IPS-18c (cell line): Measurements from ENCODE around the gene ACOT7.
"Not testable (repeated sequence)": the region's sequence is repeated elsewhere in the genome, so short reads cannot be mapped to it uniquely, and the experiment has no call there.

Experiments used
- H3K4me3 ChIP-seq: 2 replicates; pipeline ENCODE4 v1.7.0; 2013; ENCODE audit warnings: low read depth, mild to moderate bottlenecking, low read length, moderate library complexity; ENCODE audit not compliant: insufficient read depth
- H3K9me3 ChIP-seq: one replicate; pipeline ENCODE4 v1.6.1; 2013; ENCODE audit warnings: mild to moderate bottlenecking, low read length, moderate library complexity; ENCODE audit not compliant: control insufficient read depth, insufficient read depth

The ACOT7 gene

DNA sequence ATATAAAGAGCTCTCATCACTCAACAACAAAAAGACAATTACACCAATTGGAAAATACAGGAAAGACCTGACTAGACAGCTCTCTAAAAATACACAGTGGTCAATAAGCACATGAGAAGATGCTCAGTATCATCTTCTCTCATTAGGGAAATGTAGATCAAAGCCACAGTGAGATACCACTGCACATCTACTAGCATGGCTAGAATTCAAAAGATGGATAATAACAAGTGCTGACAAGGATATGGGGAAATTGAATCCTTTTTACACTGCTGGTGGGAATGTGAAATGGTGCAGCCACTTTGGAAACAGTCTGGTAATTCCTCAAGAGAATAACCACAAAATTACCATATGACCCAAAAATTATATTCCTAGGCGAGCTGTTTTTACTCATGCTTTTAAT is 9.4 kb downstream of the ACOT7 start:
- Histone ChIP-seq H3K4me3 (no peak overlapping the region), H3K9me3 (no peaks in the 10 kb centered on the region)

DNA sequence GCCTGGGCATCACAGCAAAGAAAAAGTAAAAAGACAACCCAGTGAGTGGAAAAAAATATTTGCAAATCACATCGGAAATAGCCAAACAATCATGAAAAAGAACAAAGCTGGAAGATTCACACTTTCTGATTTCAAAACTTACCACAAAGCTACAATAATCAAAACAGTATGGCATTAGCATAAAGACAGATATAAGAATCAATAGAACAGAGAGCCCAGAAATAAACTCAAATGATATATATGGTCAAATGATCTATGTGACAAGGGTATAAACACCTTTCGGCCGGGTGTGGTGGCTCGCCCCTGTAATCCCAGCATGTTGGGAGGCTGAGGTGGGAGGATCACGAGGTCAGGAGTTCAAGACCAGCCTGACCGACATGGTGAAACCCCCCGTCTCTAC is 13.5 kb downstream of the ACOT7 start:
- no peak overlapping the region for H3K4me3 ChIP-seq

DNA sequence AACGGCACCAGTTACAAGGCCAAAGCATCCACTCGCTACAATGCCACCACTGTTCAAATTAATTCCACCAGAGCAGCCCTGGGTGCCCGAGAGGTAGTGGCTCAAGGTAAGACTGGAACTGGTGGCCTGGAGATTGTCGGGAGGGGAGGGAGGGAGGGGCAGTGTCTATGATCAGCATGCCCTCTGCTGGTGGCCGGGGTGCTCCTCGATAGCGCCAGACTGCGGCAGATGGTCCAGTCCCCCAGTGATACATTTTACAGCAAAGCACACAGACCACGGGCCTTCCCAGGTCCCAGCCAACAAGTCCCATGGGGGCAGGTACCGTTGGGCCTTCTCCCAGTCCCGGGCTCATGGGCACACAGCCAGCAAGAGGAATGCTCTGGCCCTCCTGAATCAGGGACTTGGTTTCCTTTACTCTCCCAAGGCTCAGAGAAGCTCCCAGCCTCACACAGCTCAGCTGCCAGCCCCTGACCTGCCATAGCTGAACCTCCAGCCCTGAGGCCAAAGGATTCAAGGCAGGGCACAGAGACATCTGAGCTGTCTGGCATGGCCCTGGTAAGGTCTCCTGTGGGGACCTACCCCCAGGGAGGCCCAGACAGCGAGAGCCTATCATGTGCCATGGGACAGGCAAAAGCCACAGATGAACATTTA is 15.3 kb downstream of the ACOT7 start:
- Histone ChIP-seq H3K4me3 (no peak overlapping the region), H3K9me3 (no peaks in the 10 kb centered on the region)

More for the DNA sequence above, 13.5 kb downstream of the ACOT7 start:
- no peaks in the 10 kb centered on the region for H3K9me3 ChIP-seq

DNA sequence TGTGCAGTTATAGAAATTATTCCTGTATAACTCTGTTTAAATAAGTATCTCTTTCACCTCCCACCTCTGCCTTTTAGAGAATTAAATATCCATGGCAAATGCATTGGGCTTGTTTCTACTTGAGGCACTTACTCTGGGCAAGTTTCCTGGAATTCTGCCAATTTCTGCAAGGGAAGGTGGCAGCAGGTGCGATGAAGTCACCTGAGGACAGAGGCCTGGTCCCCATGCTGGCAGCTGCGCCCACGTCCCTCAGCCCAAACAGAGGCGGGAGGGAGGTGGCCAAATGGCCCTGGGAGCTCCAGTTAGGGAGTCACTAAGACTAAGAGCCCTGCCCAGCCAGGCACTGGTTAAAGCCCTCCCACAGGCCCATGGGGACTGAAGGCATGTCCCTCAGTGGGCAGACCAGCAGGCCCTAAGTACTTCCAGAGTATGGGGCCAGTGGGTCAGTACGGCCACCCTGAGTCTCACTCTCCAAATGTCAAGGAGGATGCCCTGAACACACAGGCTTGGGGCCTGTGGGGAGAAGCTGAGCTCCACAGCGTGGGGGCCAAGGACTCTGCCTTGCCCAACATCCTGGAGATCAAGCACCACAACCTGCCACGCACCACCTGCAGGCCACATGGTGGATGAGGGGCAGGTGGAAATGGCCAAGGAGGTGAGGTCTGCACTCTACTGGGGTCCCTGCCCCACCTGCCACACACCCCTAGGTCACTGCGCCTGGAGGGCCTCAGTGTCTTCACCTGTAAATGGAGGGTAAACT is 19.4 kb downstream of the ACOT7 start:
- H3K9me3 ChIP-seq = no peaks in the 10 kb centered on the region
- no peak overlapping the region for H3K4me3 ChIP-seq

DNA sequence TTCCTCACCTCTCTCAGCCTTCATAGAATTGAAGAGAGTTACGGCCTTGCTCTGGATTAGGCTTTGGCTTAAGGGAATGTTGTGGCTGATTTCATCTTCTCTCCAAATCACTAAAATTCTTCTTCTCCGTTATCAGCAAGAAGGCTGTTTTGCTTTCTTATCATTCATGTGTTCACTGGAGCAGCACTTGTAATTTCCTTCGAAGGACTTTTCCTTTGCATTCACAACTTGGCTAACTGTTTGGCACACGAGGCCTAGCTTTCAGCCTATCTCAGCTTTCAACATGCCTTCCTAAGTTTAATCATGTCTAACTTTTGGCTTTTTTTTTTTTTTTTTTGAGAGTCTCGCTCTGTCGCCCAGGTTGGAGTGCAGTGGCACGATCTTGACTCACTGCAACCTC is 21.3 kb downstream of the ACOT7 start:
- not testable (repeated sequence) for H3K9me3 ChIP-seq, H3K4me3 ChIP-seq

DNA sequence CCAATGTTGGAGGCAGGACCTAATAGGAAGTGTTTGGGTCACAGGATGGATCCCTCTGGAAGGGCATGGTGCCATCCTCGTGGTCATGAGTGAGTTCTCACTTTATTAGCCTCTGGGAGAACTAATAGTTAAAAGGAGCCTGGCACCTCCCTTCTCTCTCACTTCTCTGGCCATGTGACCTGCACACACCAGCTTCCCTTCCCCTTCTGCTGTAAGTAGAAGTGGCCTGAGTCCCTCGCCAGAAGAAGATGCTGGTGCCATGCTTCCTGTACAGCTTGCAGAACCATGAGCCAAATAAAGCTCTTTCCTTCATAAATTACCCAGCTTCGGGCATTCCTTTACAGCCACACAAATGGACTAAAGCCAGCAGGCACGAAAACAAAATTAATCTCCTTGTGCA is 23.6 kb downstream of the ACOT7 start:
- no peak overlapping the region for H3K4me3 ChIP-seq

DNA sequence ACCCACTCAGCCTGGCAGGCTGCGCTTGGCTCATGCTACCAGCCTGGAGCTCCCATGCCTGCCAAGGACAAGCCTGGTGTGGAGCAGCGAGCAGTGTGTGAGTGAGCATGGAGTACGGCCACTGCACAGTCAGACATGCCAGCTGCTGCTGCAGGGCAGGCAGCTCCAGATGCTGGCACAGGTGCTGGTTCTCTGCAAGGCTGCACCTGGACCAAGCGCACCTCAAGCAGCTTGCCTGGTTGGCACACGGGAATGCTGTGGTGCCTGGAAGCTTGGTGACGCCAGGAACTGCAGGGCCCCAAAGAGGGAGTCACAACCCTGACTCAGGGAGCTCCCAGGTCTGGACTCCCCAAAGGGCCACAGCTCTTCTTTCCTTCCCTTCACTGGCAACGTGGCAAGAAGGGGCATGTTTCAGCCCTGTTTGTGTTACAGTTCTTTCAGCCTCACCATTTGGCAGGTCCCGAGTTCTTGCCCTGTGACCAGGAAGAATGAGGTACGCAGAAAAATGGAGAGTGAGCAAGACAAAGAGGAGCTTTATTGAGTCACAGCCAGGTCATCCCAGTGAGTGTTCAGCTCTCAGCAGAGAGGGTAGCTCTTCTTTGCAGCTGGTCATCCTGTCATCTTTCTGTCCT is 26.1 kb downstream of the ACOT7 start:
- Histone ChIP-seq H3K4me3 (no peak overlapping the region), H3K9me3 (no peaks in the 10 kb centered on the region)

More for the DNA sequence above, 23.6 kb downstream of the ACOT7 start:
- no peaks in the 10 kb centered on the region for H3K9me3 ChIP-seq

DNA sequence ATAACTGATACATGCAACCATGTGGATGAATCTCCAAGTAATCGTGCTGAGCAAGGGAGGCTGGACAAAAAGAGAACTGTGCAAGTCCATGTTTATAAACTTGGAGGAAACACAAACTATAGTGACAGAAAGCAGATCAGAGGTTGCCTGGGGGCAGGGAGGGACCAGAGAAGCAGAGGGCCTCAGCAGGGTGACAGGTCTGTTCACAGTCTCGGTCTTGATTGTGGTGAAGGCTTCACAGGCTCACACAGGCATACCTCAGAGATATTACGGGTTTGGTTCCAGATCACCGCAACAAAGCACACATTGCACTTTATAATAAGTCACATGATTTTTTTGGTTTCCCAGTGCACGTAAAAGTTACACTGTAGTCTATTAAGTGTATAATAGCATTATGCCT is 28.5 kb downstream of the ACOT7 start:
- H3K4me3 ChIP-seq = no peak overlapping the region

DNA sequence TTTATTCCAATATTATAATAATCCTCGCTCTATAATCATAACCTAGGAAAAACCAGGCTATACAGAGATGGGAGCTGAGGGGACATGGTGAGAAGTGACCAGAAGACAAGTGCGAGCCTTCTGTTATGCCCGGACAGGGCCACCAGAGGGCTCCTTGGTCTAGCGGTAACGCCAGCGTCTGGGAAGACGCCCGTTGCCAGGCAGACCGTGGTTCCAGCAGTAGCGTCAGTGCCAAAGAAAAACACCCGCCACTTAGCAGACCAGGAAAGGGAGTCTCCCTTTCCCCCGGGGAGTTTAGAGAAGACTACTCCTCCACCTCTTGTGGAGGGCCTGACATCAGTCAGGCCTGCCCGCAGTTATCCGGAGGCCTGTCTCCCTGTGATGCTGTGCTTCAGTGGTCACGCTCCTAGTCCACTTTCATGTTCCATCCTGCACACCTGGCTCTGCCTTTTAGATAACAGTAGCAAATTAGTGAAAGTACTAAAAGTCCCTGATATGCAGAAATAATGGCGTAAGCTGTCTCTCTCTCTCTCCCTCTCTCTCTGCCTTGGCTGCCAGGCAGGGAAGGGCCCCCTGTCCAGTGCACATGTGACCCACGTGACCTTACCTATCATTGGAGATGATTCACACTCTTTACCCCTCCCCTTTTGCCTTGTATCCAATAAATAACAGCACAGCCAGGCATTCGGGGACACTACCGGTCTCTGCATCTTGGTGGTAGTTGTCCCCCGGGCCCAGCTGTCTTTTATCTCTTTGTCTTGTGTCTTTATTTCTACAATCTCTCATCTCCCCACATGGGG is 30.3 kb downstream of the ACOT7 start:
- not testable (repeated sequence) for H3K9me3 ChIP-seq

More for the DNA sequence above, 28.5 kb downstream of the ACOT7 start:
- no peaks in the 10 kb centered on the region for H3K9me3 ChIP-seq

DNA sequence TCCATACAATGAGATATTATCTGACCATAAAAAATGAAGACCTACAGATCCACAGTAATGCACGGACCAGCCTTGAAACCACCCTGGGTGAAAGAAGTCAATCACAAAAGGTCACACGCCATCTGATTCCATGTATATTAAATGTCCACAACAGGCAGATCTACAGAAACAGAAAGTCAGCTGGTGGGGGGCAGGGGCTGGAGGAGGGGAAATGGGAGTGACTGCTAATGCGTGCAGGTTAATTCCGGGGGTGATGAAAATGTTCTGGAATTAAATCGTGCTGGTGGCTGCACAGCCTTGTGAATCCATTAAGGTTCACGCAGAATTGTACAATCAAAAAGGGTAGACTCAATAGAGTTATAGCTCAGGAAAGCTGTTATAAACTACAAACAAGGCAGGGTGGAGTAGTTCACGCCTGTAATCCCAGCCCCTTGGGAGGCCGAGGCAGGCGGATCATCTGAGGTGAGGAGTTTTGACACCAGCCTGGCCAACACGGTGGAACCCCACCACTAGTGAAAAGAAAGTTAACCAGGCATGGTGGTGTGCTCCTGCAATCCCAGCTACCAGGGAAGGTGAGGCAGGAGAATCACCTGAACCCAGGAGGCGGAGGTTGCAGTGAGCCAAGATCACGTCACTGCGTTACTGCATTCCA is 32.3 kb downstream of the ACOT7 start:
- H3K9me3 ChIP-seq = no peaks in the 10 kb centered on the region
- no peak overlapping the region for H3K4me3 ChIP-seq

More for the DNA sequence above, 30.3 kb downstream of the ACOT7 start:
- H3K4me3 ChIP-seq = not testable (repeated sequence)

DNA sequence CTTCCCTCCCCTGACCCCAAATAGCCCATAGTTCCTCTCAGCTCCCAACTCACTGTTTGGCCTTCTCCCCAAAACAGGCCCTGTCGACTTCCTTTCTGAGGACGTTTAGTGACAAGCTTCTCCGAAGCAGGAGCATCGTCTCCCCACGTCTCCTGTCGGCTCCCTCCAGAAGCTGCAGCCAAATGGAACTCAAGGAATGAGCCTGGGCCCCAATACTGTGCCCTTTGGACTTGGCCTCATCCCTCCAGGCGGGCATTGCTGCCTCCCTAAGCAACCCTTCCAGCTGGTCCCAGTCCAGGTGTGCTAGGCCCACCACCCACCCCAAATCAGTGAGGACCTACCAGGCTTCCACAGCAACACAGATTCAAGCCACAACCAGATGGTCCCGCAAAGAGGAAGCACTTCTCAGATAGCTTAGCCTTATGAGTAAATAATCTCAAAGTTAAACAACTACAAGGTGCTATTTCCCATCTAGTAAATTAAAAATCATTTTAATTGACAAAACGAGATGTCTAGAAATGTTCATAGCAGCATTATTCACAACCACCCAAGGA is 33.0 kb downstream of the ACOT7 start:
- H3K9me3 ChIP-seq = no peaks in the 10 kb centered on the region
- H3K4me3 ChIP-seq = no peak overlapping the region

DNA sequence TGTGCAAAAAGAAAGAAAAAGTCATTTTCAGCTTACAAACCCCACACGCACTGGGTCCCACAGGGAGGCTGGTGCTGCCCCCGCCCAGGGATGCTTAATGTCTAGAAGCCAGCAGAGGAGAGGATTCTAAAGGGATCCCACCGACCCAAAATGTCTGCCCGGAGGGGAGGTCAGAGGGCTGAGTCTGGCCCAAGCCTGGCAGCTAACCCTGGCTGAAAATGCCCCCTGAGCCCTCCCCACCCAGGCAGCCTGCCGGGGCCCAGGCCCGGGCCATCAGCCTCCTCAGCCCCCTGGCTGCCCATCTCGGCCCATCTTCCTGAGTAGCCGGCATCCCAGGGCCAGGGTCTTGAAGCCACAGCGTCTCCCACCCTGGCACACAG is 33.5 kb downstream of the ACOT7 start:
- H3K4me3 ChIP-seq = no peak overlapping the region

DNA sequence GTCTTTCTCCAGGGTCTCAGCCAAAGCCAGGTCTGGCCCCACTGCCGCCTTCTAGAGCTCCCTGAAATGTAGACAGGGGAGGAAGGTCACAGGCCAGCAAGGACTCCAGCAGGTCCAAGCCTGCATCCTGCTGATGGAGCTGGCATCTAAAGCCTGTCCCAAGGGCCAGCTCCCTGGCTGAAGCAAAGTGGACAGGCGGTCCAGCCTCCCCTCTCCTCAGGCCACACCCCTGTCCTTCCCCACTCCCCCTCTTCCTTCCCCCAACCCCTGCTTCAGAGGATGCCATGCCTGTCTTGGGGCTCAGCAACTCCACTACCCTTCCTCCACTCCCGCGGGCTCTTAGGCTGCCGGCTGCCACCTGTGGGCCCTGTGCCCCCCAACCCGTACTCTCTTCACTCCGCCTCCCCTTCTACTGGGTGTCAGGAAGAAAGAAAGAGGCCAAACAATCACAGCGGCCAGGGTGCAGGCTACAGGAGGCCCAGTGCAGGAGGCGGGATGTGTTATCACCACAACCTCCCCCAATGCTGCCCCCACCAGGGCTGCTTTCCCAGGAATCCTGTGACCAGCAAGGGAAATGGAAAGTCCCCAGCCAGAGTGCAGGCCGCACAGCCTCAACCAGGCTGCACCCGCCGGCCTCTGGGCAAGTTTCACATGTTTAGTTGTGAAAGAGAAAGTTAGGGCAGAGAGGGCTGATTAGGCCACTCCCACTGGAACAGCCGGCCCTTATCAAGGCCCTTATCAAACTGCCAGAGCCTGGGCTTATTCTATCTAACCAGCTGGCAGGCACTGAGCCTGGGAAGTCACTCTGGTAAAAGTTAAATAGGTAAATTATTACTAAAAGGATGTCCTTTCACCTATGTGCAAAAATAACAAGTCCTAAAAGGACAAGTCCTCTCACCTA is 34.1 kb downstream of the ACOT7 start:
- no peaks in the 10 kb centered on the region for H3K9me3 ChIP-seq
- H3K4me3 ChIP-seq = no peak overlapping the region

More for the DNA sequence above, 33.5 kb downstream of the ACOT7 start:
- H3K9me3 ChIP-seq = no peaks in the 10 kb centered on the region

DNA sequence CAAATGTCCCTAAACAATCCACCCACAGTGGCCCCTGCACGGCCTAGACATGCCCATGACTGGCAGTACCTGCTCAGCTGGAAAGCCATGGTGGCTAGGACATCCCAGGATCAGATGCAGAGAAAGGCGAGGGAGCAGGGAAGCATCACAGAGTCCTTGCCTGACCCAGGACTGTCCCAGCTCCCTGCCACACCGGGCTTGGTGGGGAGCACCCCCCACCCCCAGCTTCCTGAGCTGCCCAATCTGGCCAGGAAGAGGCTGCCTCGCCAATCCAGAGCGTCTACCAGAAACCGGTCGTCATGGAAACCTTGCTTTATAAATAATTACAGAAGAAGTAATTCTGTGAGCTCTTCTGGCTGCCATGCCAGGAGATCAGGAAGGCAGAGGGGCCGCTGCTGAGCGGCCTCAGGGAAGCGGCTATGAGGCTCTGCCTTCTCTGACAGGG is 34.8 kb downstream of the ACOT7 start:
- no peak overlapping the region for H3K4me3 ChIP-seq

DNA sequence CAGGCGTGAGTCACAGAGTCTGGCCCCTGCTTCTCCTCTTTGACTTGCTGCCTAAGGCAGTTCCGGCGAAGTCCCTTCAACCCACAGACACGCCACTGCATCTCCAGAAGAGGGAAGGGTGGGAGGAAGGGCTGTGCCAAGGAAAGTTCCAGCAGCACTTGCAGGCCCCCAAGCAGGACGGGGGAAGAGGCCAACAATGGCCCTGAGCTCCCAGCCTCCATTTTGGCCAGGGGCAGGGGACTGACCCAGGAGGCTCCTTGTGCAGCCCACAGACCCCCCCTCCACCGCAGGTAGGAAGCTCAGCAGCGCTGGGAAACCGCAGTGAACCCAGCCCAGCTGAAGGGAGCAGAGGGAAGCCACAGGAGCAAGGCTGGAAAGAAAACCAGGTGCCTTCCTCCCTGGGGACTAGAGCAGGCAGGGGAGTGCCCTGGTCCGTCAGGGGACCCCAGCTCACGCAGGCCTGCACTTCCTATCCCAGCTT is 35.4 kb downstream of the ACOT7 start:
- H3K4me3 ChIP-seq = no peak overlapping the region
- H3K9me3 ChIP-seq = no peaks in the 10 kb centered on the region

More for the DNA sequence above, 34.8 kb downstream of the ACOT7 start:
- no peaks in the 10 kb centered on the region for H3K9me3 ChIP-seq
